Skeletal muscle satellite cell (primary cell): ENCODE data around the gene PILRA.

Experiments used
- H3K27me3 ChIP-seq: 2 replicates; pipeline ENCODE4 v1.7.0; 2013; ENCODE audit warnings: low read length; ENCODE audit not compliant: control insufficient read depth, insufficient read depth
- H3K36me3 ChIP-seq: 2 replicates; pipeline ENCODE4 v1.7.0; 2013; ENCODE audit warnings: mild to moderate bottlenecking, control low read depth, low read length; ENCODE audit not compliant: insufficient read depth
- H3K4me1 ChIP-seq: 2 replicates; pipeline ENCODE4 v1.7.0; 2013; ENCODE audit warnings: low read length; ENCODE audit not compliant: control insufficient read depth, insufficient read depth
- H3K4me2 ChIP-seq: 2 replicates; pipeline ENCODE4 v1.7.0; 2013; ENCODE audit warnings: mild to moderate bottlenecking, low read length
- H3K4me3 ChIP-seq: 2 replicates; pipeline ENCODE4 v1.7.0; 2013; ENCODE audit warnings: low read length
- H3K9ac ChIP-seq: 2 replicates; pipeline ENCODE4 v1.7.0; 2013; ENCODE audit warnings: mild to moderate bottlenecking, low read depth, low read length, moderate library complexity
- H3K9me3 ChIP-seq: replicated peaks from 2 replicates; pipeline ENCODE4 v1.7.0; 2013; ENCODE audit warnings: mild to moderate bottlenecking, control low read depth, low read length

PILRA gene

DNA sequence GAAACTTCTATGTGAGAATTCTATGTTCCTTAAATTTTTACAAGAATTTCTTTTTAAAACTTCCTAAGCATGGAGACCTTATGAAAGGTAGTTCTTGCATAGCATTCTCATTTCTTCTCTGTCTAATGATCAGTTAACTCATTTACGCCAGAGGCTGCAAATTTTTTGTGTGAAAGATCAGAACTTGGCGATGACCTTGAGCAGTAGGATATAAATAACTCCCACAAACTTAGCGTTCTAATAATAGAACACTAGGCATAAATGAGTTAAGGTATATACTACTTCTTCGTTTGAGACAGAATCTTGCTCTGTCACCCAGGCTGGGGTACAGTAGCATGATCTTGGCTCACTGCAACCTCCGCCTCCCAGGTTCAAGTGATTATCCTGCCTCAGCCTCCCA is 13.7 kb downstream of the PILRA start:
- Histone ChIP-seq H3K4me2 (no peak overlapping the region), H3K27me3 (peaks cover 49% of the 10 kb centered on the region), H3K4me3 (no peak overlapping the region), H3K4me1 (no peaks in the 10 kb centered on the region), H3K9ac (no peak overlapping the region), H3K9me3 (no peaks in the 10 kb centered on the region), H3K36me3 (no peaks in the 10 kb centered on the region)

DNA sequence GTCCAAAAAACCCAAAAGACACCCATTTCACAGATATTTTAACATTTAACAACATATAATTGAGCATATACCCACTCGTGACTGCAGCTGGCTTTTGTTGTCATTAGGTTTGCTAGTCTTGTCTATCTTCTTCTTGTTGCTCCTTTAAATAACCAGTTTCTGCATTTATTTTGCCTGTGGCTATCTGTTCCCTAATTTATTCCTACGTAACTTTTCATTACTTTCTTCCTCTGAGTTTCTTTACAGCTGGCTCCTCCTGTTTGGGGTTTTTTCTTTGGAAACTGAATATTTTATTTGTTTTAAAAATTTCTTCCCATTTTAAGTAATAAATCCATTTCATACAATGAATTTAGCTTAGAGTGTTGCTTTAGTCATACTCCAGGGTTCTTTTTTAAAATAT is 14.4 kb downstream of the PILRA start:
- H3K4me2 ChIP-seq = no peak overlapping the region
- no peaks in the 10 kb centered on the region for H3K36me3 ChIP-seq
- H3K9ac ChIP-seq = no peak overlapping the region
- peaks cover 54% of the 10 kb centered on the region for H3K27me3 ChIP-seq
- H3K9me3 ChIP-seq = no peaks in the 10 kb centered on the region
- H3K4me3 ChIP-seq = no peak overlapping the region
- no peaks in the 10 kb centered on the region for H3K4me1 ChIP-seq

DNA sequence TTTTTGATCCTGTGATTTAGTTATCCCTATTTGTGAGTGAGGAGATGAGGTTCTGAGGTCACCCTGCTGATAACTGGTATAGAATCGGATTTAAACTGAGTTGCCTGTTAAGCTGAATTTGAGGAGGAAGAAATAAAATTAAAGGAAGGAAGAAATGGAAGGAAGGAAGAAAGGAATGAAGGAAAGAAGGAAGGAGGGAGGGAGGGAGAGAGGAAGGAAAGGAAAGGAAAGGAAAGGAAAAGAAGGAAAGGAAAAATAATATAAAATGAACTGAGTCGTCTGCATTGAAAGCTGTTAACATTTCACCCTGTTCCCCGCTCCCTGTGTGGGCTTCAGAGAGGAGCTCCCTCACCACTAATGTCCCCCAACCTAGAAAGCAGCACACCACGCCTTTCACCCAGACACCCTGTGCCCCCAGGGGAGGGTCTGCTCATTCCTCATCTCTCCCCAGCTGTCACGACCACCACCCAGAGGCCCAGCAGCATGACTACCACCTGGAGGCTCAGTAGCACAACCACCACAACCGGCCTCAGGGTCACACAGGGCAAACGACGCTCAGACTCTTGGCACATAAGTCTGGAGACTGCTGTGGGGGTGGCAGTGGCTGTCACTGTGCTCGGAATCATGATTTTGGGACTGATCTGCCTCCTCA is 16.3 kb downstream of the PILRA start:
- H3K27me3 ChIP-seq = peaks cover 59% of the 10 kb centered on the region
- H3K4me1 ChIP-seq = no peaks in the 10 kb centered on the region
- H3K9ac ChIP-seq = no peak overlapping the region
- H3K9me3 ChIP-seq = no peaks in the 10 kb centered on the region
- no peak overlapping the region for H3K4me2 ChIP-seq
- H3K36me3 ChIP-seq = no peaks in the 10 kb centered on the region
- H3K4me3 ChIP-seq = no peak overlapping the region

DNA sequence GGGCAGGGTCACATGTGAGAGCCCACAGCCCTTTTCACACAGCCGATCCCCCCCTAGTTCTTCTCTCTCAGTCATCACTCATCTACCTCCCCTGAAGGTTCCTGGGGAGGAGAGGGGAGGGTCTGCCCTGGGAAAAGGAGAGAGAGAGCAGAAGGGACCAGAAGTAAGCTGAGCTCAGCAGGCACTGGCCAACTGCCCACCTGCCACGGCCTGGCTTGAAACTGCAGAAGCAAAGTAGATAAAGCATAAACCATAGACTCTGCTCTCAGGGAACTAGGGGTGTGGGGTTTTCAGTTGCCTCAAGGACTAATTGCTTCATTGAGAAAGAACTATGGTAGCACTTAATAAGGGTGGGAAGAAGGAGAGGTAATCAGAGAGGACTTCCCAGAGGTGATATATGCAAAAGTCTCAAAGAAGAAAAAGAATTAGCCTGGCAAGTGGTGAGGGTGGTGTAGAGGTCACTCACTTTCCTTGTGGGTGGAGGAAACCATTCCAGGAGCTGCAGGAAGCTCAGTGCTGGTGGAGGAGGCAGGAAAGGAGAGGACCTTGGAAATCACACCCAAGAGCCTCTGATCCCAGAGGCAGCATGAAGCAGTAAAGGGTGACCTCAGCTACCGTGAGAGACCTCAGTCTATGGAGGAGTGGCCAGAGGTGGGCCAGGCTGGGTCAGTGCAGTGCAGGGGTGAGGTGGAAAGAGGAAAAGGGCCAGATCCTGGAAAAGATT is 17.2 kb downstream of the PILRA start:
- H3K9ac ChIP-seq = no peak overlapping the region
- peaks cover 56% of the 10 kb centered on the region for H3K27me3 ChIP-seq
- H3K9me3 ChIP-seq = no peaks in the 10 kb centered on the region
- H3K4me1 ChIP-seq = no peaks in the 10 kb centered on the region
- H3K36me3 ChIP-seq = no peaks in the 10 kb centered on the region
- no peak overlapping the region for H3K4me3 ChIP-seq
- H3K4me2 ChIP-seq = no peak overlapping the region

DNA sequence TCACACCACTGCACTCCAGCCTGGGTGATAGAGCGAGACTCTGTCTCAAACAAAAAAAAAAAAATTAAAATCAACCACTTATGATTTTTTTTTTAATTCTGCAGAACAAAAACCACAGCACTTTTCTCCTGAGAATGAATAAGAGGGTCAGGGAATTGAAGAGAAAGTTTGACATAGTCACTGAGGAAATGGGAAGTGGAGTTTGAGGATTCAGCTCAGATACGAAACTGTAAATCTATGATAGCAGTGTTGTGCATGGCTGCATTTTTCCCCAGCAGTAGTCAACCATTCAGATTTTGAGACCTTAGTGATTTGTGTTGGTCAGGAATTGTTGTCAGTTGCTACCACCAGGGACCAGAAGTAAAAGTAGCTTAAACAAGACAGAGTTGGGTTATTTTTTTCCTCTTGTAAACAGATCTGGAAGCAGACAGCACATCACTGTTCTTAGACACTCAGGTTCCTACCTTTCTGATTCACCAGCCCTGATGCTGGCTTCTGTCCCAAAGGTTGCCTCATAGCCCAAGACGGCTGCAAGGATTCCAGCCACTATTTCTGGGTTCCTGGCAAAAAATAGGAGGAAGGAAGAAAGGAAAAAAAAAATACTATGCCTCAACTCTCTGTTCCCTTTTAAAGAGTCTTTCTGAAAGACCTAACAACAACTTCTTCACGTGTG is 20.1 kb downstream of the PILRA start:
- Histone ChIP-seq H3K36me3 (no peaks in the 10 kb centered on the region), H3K4me2 (no peak overlapping the region), H3K4me1 (no peaks in the 10 kb centered on the region), H3K9ac (no peak overlapping the region), H3K27me3 (peaks cover 51% of the 10 kb centered on the region), H3K4me3 (no peak overlapping the region), H3K9me3 (no peaks in the 10 kb centered on the region)

DNA sequence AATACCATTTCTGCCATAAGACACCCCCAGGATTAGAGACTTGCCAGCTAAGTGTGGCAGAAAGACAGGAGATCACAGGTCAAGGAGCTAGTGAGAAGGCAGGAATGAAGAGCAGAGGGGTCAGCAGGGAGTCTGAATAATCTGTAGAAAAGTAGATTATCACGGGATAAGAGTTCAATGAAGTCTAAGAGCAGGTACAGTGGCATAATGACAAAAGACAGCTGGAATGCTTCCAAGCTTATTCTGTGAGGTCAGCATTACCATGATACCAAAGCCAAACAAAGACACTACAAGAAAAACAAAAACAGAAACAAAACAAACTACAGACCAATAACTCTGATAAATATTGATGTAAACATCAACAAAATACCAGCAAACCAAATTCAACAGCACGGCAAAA is 20.8 kb downstream of the PILRA start:
- Histone ChIP-seq H3K36me3 (no peaks in the 10 kb centered on the region), H3K9me3 (no peaks in the 10 kb centered on the region), H3K27me3 (peaks cover 55% of the 10 kb centered on the region), H3K9ac (no peak overlapping the region), H3K4me2 (no peak overlapping the region), H3K4me1 (no peaks in the 10 kb centered on the region), H3K4me3 (no peak overlapping the region)

DNA sequence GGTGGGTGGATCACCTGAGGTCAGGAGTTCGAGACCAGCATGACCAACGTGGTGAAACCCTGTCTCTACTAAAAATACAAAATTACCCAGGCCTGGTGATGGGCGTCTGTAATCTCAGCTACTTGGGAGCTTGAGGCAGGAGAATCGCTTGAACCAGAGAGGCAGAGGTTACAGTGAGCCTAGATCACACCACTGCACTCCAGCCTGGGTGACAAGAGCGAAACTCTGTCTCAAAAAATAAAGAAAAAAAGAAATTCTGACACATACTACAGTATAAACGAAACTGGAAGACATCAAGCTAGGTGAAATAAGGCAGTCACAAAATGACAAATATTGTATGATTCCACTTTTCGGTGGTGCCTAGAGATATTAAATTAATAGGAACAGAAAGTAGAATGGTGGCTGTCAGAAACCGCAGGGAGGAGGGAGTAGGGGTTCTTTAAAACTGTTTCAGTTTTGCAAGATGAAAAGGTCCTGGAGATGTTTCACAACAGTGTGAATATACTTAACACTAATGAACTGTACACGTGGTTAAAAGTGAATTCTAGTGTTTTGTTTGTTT is 23.2 kb downstream of the PILRA start:
- Histone ChIP-seq H3K4me3 (no peak overlapping the region), H3K4me1 (no peaks in the 10 kb centered on the region)

DNA sequence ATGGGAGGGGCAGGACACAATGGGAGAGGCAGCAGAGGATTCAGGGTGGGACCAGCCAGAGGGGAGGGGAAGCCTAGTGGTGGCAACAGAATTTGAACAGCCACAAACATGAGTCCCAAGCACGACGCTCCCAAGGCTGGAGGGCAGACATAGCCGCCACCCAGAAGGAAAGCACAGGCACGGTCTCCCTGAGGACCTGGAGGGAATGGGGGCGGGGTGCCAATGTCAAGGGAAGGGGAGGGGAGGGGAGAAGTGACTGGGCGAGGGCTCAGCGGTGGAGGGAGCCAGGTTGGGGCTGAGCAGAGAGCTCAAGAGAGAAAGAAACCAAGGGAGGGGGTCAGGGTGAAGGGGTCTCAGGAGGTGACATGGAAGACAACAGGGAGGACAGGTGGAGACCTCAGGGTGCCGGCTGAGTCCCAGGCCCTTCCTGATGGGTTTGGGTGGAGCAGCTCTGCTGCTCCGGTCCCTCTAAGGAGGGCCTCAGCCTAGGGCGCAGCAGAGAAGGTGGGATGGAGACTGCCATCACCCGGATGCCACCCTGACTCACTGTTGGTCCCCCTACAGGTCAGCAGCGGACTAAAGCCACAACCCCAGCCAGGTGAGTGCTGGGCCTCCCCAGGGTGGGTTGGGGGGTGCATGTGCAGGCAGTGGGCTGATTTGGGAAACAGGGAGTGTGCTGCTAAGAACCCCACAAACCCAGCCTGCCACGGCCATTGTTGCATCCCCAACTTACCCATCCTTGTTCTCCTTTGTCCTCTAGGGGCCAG is 24.2 kb downstream of the PILRA start:
- Histone ChIP-seq H3K4me3 (no peak overlapping the region), H3K27me3 (peaks cover 38% of the 10 kb centered on the region), H3K4me2 (no peak overlapping the region), H3K4me1 (no peaks in the 10 kb centered on the region), H3K36me3 (no peaks in the 10 kb centered on the region), H3K9me3 (no peaks in the 10 kb centered on the region), H3K9ac (no peak overlapping the region)

More for the DNA sequence above, 23.2 kb downstream of the PILRA start:
- no peaks in the 10 kb centered on the region for H3K9me3 ChIP-seq
- H3K4me2 ChIP-seq = no peak overlapping the region
- H3K27me3 ChIP-seq = peaks cover 38% of the 10 kb centered on the region
- H3K36me3 ChIP-seq = no peaks in the 10 kb centered on the region
- no peak overlapping the region for H3K9ac ChIP-seq

DNA sequence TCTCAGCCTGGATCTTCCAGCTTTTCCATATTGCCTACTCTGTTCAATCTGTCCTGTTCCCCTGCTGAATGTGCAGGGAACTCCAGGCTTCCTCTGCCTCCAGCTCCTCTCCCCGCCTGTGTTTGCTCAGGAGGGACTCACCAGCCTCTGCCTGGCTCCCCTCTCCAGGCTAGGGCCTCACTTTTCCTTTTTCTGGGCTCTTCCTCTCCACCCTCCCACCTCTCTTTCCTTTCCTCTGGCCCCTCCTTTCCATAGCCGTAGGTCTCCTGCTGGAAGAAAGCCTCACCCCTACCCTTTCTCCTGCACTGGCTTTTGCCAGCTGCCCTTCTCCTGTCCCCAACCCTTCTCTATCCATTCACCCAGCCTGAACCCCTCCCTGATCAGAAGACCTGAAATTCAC is 25.0 kb downstream of the PILRA start:
- H3K9ac ChIP-seq = no peak overlapping the region
- H3K27me3 ChIP-seq = peaks cover 38% of the 10 kb centered on the region
- H3K36me3 ChIP-seq = no peaks in the 10 kb centered on the region
- H3K9me3 ChIP-seq = no peaks in the 10 kb centered on the region
- no peak overlapping the region for H3K4me2 ChIP-seq
- H3K4me3 ChIP-seq = no peak overlapping the region
- H3K4me1 ChIP-seq = no peaks in the 10 kb centered on the region

DNA sequence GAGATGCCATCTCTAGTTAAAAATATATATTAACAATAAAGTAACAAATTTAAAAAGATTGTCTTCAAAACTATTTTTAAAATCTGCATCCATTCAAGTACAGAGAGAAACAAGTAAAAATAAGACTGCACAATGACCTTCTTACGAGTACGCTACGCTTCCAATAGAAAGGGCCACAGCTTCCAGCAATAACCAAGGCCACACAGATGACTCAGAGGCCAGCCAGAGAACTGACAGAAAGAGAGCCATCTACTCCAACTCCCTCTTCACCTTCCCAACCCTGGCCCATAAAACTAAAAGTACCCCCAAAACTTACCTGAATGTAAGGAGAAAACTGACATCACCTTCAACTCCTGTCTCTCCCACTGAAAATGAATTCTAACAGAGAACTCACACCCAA is 26.8 kb downstream of the PILRA start:
- no peaks in the 10 kb centered on the region for H3K4me1 ChIP-seq
- no peak overlapping the region for H3K4me3 ChIP-seq
- H3K27me3 ChIP-seq = peaks cover 25% of the 10 kb centered on the region
- H3K9ac ChIP-seq = no peak overlapping the region
- no peak overlapping the region for H3K4me2 ChIP-seq
- no peaks in the 10 kb centered on the region for H3K9me3 ChIP-seq
- H3K36me3 ChIP-seq = no peaks in the 10 kb centered on the region

DNA sequence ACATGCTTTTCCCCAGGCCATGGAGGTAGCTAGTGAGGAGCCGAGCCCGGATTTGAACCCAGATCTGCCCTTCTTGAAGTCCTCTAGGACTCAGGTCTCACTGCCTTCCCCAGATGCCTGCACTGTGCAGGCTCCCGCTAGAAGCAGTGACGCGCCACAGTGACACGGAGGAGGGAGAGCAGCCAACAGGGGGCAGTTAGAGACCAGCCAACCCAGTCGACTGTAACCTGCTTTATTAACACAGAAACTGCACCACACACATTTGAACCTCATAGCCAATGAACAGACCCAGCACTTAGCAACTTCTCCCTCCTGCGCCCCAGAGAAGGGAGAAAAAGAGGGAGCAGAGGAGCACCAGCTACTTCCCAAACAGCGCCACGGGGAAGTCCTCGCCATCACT is 27.4 kb downstream of the PILRA start:
- H3K4me3 ChIP-seq = no peak overlapping the region
- no peak overlapping the region for H3K9ac ChIP-seq
- H3K27me3 ChIP-seq = peaks cover 19% of the 10 kb centered on the region
- no peaks in the 10 kb centered on the region for H3K36me3 ChIP-seq
- H3K9me3 ChIP-seq = no peaks in the 10 kb centered on the region
- H3K4me1 ChIP-seq = no peaks in the 10 kb centered on the region
- H3K4me2 ChIP-seq = no peak overlapping the region
